Measurements from ENCODE around the gene KIF26B.
"Not testable (repeated sequence)": the region's sequence is repeated elsewhere in the genome, so short reads cannot be mapped to it uniquely, and the experiment has no call there.

KIF26B gene

GRCh38 chr1:245721488-245721887, 566.7 kb downstream of the KIF26B start:
- DNase-seq, result no peak

DNA sequence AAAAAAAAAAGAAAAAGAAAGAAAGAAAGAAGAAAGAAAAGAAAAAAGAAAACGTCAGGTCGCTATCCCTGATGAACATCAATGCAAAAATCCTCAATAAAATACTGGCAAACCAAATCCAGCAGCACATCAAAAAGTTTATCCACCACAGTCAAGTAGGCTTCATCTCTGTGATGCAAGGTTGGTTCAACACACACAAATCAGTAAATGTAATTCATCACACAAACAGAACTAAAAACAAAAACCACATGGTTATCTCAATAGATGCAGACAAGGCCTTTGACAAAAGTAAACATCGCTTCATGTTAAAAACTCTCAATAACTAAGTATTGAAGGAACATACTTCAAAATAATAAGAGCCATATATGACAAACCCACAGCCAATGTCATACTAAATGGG, 573.2 kb downstream of the KIF26B start:
- not testable (repeated sequence) for DNase-seq

DNA sequence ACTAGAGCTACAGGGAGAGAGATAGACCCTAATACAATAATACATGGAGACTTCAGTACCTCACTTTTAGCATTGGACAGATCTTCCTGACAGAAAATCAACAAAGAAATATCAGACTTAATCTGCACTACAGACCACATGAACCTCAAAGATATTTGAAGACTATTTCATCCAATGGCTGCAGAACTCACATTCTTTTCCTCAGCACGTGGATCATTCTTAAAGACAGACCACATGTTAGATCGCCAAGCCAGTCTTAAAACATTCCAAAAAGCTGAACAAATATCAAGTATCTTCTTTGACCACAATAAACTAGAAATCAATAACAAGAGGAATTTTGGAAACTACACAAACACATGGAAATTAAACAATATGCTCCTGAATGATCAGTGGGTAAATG, 576.0 kb downstream of the KIF26B start:
- no peak for DNase-seq

DNA sequence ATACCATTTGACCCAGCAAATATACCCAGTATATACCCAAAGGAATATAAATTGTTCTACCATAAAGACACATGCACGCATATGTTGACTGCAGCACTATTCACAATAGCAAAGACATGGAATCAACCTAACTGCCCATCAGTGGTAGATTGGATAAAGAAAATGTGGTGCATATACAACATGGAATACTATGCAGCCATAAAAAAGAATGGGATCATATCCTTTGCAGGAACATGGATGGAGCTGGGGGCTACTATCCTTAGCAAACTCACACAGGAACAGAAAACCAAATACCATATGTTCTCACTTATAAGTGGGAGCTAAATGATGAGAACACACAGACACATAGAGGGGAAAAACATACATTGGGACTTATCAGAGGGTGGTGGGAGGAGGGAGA, 585.6 kb downstream of the KIF26B start:
- not testable (repeated sequence) for DNase-seq

- no peak for DNase-seq
Measured at GRCh38 chr1:245742896-245743295, 588.1 kb downstream of the KIF26B start.

GRCh38 chr1:245748240-245748639, 593.5 kb downstream of the KIF26B start:
- DNase-seq, result no peak

- DNase-seq, result no peak
Measured at GRCh38 chr1:245748646-245749045, 593.9 kb downstream of the KIF26B start.

GRCh38 chr1:245749053-245749452, 594.3 kb downstream of the KIF26B start:
- DNase-seq, result no peak

GRCh38 chr1:245750261-245750660, 595.5 kb downstream of the KIF26B start:
- no peak for DNase-seq

DNA sequence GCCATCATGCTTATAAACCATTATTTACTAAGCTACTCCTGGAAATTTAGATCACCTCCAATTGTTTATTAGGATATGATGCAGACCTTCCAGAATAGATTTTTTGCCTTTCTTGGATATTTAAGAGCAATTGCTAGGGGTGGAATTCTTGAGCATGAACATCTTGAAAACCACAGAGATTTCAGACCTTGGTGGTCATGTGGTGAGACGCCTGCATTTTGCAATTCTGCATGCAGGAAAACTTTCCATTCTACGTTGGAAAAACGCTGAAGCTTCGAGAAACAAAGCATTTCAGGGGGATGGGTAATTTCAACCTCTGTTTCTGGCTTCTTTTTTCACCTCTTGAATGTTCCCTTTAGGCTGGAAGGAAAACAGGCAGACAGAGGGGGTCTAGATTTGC, 596.3 kb downstream of the KIF26B start:
- DNase-seq, result no peak

DNA sequence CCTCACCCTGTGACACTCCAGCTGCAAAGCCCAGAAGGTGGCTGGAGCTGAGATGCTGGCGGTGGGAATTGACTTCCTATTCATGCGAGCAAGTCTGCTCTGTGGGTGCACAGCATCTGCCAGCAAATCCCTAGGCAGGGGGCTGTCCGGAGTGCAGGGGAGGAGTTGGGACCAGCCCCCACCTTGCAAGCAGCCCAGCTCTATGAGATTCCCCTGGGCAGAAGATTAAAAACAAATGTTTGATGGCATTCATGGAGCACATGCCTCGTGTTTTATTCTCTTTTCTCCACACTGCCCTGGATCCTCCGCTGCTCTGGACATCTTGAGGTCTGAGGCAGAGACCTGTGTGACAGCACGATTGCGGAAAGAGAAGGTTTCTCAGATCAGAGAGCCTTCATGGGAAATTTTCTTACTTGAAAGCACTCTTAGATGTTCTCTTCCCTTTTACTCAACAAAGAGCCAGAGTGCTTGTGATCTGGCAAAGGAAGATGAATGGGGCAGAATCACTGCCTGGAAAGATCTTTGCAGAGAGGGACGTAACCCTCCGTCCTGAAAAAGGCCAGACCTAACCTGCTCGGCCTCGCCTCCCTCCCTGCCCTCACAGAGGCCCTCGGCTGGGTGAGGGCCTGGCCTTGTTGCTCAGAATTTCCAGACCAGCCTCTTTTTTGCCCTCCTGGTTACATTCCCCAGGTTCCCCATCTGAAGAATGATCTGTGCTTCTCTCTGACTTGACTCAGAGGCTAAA, 597.1 kb downstream of the KIF26B start:
- DNase-seq, result no peak

DNA sequence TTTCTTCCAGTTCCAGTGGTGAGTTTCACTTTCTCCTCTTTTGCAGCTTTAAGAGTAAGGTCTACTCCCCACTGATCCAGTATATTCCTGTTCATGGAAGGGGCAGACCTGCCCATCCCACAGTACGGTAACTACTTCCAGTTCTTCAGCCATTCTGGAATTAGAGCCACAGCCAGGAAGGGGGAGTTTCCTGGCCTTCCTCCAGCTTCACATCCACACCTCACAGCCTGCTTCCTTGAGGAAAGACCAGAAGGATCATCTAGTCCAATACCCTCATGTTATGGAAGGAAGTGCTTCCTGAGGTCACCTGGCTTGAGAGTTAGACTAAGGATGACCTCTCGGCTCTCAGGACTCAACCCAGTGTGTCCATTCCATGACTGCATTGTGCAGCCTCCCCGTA, 597.8 kb downstream of the KIF26B start:
- DNase-seq, result no peak

DNA sequence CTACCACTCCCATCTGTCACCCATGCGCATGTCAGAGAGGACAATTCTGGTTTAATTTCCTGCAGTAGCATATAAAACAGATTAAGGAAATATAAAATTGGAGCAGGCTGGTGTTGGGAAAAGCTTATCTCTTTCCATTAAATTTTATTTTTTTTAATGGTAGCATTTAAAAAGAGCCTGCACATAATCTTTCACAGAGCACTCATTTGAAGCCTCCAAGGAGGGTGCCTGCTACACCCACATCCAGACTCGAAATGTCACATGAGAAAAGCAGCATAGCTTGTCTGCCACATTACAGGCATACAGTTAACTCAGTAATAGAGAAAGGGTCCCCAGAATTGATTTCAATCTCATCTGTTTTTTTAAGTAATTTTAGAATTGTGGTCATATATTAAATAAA, 599.0 kb downstream of the KIF26B start:
- no peak for DNase-seq

GRCh38 chr1:245754463-245754961, 599.7 kb downstream of the KIF26B start:
- DNase-seq, result no peak
